IMR-90 (cell line): Measurements from ENCODE around the gene ASPRV1.
"Not testable (repeated sequence)": the region's sequence is repeated elsewhere in the genome, so short reads cannot be mapped to it uniquely, and the experiment has no call there.

Experiments used
- MAFK ChIP-seq: IDR thresholded peaks from 2 replicates; pipeline ENCODE4 v1.6.1; 2012; ENCODE audit warnings: low read depth, low read length, improper control_type of control experiment
- MXI1 ChIP-seq: IDR thresholded peaks from 2 replicates; pipeline ENCODE4 v1.6.1; 2012; ENCODE audit warnings: low read depth, mild to moderate bottlenecking, low read length, moderate library complexity, borderline replicate concordance
- POLR2A ChIP-seq: IDR thresholded peaks from 2 replicates; pipeline ENCODE4 v1.6.1; 2012; ENCODE audit warnings: mild to moderate bottlenecking, low read depth, low read length
- SMC3 ChIP-seq: fragments of 150-350 bp; IDR thresholded peaks from 2 replicates; pipeline ENCODE4 v1.6.1; 2016; ENCODE audit warnings: low read depth, mild to moderate bottlenecking, antibody characterized with exemption, low read length, moderate library complexity
- TF ChIP-seq, protein P1 (sequence below): conservative IDR thresholded peaks from 2 replicates; pipeline ENCODE4 v1.5.1; 2012; ENCODE audit warnings: mild to moderate bottlenecking, low read depth, low read length, improper control_type of control experiment
- TF ChIP-seq, protein P2 (sequence below): fragments of 150-350 bp; IDR thresholded peaks from 2 replicates; pipeline ENCODE4 v1.6.1; 2016; ENCODE audit warnings: low read depth, mild to moderate bottlenecking, low read length, moderate library complexity, borderline replicate concordance

DNA sequence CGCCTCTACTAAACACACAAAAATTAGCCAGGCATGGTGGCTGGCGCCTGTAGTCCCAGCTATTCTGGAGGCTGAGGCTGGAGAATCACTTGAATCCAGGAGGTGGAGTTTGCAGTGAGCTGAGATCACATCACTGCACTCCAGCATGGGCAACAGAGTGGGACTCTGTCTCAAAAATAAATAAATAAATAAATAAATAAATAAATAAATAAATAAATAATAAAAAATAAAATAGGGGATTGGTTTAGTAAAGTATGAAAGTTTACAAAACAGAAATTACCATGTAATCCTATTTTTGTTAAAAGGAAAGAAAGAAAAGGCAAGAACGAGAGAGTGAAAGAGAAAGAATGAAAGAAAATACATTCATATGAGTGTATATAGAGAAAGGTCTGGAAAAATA lies 10.8 kb downstream of the ASPRV1 start:
- not testable (repeated sequence) for TF ChIP-seq MXI1, POLR2A, SMC3, MAFK
- TF ChIP-seq, protein P1, sequence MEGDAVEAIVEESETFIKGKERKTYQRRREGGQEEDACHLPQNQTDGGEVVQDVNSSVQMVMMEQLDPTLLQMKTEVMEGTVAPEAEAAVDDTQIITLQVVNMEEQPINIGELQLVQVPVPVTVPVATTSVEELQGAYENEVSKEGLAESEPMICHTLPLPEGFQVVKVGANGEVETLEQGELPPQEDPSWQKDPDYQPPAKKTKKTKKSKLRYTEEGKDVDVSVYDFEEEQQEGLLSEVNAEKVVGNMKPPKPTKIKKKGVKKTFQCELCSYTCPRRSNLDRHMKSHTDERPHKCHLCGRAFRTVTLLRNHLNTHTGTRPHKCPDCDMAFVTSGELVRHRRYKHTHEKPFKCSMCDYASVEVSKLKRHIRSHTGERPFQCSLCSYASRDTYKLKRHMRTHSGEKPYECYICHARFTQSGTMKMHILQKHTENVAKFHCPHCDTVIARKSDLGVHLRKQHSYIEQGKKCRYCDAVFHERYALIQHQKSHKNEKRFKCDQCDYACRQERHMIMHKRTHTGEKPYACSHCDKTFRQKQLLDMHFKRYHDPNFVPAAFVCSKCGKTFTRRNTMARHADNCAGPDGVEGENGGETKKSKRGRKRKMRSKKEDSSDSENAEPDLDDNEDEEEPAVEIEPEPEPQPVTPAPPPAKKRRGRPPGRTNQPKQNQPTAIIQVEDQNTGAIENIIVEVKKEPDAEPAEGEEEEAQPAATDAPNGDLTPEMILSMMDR, result not testable (repeated sequence)
- TF ChIP-seq, protein P2, sequence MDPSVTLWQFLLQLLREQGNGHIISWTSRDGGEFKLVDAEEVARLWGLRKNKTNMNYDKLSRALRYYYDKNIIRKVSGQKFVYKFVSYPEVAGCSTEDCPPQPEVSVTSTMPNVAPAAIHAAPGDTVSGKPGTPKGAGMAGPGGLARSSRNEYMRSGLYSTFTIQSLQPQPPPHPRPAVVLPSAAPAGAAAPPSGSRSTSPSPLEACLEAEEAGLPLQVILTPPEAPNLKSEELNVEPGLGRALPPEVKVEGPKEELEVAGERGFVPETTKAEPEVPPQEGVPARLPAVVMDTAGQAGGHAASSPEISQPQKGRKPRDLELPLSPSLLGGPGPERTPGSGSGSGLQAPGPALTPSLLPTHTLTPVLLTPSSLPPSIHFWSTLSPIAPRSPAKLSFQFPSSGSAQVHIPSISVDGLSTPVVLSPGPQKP, result not testable (repeated sequence)
